ENCODE data around the gene CAMK1D.

Gene CAMK1D

GRCh38 chr10:12780634-12781601 is 431.6 kb downstream of the CAMK1D start:
- DNase-seq, result no peak

- no peak for DNase-seq
Measured at GRCh38 chr10:12781976-12782375, 432.6 kb downstream of the CAMK1D start.

GRCh38 chr10:12782537-12782936 is 433.2 kb downstream of the CAMK1D start:
- no peak for DNase-seq

- no peak for DNase-seq
Measured at GRCh38 chr10:12783293-12783692, 433.9 kb downstream of the CAMK1D start.

GRCh38 chr10:12784646-12785045 is 435.3 kb downstream of the CAMK1D start:
- DNase-seq, result no peak

- DNase-seq, result no peak
Measured at GRCh38 chr10:12785415-12785831, 436.1 kb downstream of the CAMK1D start.

- no peak for DNase-seq
Measured at GRCh38 chr10:12787297-12787696, 437.9 kb downstream of the CAMK1D start.

- DNase-seq, result no peak
Measured at GRCh38 chr10:12788277-12788676, 438.9 kb downstream of the CAMK1D start.

- no peak for DNase-seq
Measured at GRCh38 chr10:12790270-12790669, 440.9 kb downstream of the CAMK1D start.

GRCh38 chr10:12791728-12792127 is 442.4 kb downstream of the CAMK1D start:
- DNase-seq, result no peak

GRCh38 chr10:12792889-12793556 is 443.7 kb downstream of the CAMK1D start:
- DNase-seq, result no peak

- no peak for DNase-seq
Measured at GRCh38 chr10:12795315-12796110, 446.2 kb downstream of the CAMK1D start.

- DNase-seq, result no peak
Measured at GRCh38 chr10:12796401-12797160, 447.2 kb downstream of the CAMK1D start.

- DNase-seq, result no peak
Measured at GRCh38 chr10:12797471-12798262, 448.3 kb downstream of the CAMK1D start.

GRCh38 chr10:12799144-12799543 is 449.8 kb downstream of the CAMK1D start:
- DNase-seq, result no peak

- no peak for DNase-seq
Measured at GRCh38 chr10:12799714-12800113, 450.4 kb downstream of the CAMK1D start.

GRCh38 chr10:12800302-12800701 is 451.0 kb downstream of the CAMK1D start:
- DNase-seq, result no peak

GRCh38 chr10:12801214-12802087 is 452.1 kb downstream of the CAMK1D start:
- DNase-seq, result no peak

GRCh38 chr10:12803776-12804175 is 454.4 kb downstream of the CAMK1D start:
- DNase-seq, result no peak
